ENCODE measurements around the gene MAGI1.
"Not testable (repeated sequence)": the region's sequence is repeated elsewhere in the genome, so short reads cannot be mapped to it uniquely, and the experiment has no call there.

The MAGI1 gene

GRCh38 chr3:65650247-65650646 is 388.5 kb downstream of the MAGI1 start:
- no peak for DNase-seq

DNA sequence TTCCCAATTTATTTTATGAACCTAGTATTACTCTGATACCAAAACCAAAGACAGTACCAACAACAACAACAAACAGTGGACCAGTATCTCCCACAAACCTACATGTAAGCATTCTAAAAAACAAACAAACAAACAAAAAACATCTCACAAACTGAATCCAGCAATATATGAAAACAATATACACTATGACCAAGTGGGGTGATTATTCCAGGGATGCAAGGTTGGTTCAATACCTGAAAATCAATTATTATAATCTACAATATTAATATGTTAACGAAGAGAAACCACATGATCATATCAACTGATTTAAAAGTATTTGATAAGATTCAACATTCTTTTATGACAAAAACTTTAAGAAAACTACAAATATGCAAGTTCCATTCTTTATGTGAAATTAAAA is 391.3 kb downstream of the MAGI1 start:
- DNase-seq = no peak

GRCh38 chr3:65642883-65643282 is 395.8 kb downstream of the MAGI1 start:
- no peak for DNase-seq

DNA sequence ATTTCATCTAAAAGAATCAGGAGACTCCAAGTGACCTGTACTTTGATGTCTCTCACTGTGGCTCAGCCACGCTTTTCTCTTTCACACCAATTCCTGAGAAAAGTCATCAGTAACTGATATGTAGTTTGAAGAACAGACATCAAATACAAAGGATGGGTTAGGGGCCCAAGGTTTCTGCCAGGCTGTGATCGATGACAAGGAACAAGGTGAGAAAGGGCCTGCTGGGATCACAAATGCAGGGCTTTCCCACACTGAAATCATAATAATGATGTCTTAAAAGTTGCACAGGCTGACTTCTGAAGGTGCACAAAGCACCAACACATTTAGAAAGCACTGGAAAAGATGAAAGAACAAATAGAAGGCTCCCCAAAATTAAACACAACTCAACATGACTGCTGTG is 396.9 kb downstream of the MAGI1 start:
- DNase-seq = no peak

DNA sequence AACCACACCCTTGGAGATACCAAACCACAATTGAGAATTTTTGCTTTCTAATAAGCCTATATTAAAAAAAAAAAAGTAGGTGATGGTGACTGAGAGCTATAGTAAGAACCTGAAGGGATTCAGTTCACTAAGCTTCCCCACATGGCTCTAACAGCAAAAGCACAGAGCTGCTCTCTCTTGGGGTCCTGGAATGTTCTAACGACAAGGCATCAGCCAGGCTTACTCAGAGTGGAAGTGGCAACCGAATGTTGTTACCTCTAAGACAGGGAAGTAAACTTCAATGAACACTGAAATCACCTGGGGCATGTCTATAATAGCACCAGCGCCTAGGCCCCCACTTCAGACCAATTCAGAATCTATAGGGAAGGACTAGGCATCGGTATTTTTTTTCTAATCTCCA is 397.7 kb downstream of the MAGI1 start:
- no peak for DNase-seq

GRCh38 chr3:65639444-65639843 is 399.3 kb downstream of the MAGI1 start:
- no peak for DNase-seq

- no peak for DNase-seq
Measured at GRCh38 chr3:65638301-65638700, 400.4 kb downstream of the MAGI1 start.

DNA sequence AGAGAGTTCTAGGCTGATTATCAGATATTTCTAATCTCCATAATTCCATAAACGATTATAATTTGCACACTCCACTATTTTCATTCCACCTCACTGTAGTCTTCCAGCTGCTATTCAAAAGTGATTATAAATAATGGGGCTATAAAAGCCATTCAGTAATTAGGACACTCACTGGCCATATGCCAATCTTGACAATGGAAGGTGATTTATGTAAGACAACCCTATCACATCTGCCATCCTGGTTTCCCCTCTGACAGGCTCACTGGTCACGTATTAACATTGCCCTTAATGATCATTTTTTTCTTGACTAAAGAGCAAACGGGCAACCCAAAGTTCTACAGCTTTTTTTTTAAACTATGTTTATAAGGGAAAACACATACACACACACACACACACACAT is 402.4 kb downstream of the MAGI1 start:
- DNase-seq = no peak

DNA sequence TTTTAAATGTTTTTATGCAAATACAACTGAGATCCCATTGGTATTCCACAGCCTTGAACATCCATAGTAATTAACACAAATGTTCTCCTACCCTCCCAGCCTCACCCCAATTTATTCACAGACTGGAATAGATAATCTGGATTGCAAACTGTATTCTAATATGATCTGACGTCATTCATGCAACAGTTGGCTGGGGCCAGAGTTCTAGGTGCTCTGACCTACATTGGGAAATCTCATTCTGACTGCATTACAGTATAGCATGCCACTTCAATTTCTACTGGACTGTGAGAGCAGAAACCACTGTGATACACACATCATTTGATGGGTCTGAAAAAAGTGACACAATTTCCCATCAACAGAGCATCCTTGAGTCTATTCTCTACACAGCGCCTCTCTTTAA is 403.1 kb downstream of the MAGI1 start:
- no peak for DNase-seq

DNA sequence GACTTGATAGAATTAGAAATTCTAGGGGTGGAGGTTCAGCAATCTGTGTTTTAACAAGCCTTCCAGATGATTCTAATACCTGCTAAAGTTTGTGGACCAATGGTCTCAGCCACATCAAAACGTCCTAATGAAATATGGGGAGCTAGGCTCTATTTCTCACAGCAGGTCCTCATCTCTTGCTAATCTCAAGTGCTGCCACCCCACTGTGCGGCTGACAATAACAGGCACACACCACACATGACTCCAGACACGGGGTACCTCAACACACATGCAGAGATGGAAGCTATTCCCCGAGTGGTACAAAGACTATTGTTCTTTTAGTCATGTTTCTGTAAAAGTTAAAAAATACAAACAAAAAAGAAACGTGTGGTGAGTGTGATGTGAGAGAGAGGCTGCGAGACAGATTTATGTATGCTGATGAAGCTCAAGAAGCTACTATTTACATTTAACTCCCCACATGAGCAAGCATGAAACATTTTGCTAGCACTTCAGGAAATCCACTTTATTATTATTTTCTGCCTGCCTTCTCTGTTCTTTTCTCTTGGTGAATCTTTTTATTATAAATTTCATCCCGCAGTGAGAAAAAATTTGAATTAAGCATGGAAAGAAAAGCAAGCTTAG is 405.6 kb downstream of the MAGI1 start:
- DNase-seq = no peak

GRCh38 chr3:65632414-65632813 is 406.3 kb downstream of the MAGI1 start:
- DNase-seq = no peak

DNA sequence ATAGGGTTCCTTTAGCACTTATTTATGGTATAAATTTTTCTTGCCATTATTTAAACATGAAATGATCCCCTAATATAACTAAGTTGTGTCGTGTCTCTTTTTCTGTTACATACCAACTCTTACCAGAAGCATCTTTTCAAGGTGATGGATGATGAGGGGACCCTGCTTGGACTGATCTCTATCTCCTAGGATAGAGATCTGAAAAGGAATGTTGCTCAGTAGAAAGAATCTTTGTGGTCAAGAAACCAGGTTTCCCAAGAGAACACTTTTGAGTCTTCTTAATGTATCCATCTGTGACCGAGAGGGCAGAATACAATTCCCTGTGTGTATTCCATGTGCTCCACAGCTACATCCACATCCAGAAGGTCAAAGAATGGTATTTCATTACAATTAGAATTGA is 409.7 kb downstream of the MAGI1 start:
- DNase-seq = no peak

DNA sequence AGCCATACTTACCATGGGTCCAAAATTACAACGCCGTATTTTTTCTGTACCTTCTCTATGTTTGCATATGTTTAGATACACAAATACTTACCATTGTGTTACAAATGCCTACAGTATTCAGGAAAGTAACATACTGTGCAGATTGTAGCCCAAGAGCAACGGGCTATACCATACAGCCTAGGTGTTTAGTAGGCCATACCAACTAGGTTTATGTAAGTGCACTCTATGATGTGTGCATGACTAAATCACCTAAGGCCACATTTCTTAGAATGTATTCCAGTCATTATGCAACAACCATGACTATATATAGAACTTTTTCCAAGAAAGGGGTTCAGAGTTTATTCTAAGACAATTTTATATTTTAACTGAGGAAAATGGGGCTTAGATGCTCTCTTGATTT is 411.7 kb downstream of the MAGI1 start:
- DNase-seq = no peak

- DNase-seq = no peak
Measured at GRCh38 chr3:65625305-65625704, 413.4 kb downstream of the MAGI1 start.

GRCh38 chr3:65623362-65623761 is 415.4 kb downstream of the MAGI1 start:
- no peak for DNase-seq

DNA sequence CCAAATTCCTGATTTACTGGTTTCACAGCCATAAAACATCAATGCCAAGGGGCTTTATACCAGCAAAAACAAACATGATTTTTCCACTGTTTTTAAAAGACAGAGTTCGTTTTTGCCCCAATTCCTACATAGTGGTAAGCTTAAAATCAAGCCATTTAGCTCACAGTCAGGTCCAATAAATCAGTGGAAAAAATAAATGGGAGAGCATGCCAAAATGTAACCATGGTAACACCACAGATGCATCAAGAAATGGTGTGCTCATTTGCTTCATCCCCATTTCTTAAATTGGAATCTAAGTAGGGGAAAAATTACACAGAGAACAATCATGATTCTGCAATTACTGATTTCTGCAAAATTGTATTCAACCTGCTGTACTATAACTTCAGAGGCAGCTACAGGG is 418.8 kb downstream of the MAGI1 start:
- DNase-seq = no peak

GRCh38 chr3:65619451-65619881 is 419.3 kb downstream of the MAGI1 start:
- DNase-seq = no peak

- no peak for DNase-seq
Measured at GRCh38 chr3:65618599-65618998, 420.1 kb downstream of the MAGI1 start.

GRCh38 chr3:65617787-65618186 is 420.9 kb downstream of the MAGI1 start:
- no peak for DNase-seq

- DNase-seq = no peak
Measured at GRCh38 chr3:65617209-65617608, 421.5 kb downstream of the MAGI1 start.

DNA sequence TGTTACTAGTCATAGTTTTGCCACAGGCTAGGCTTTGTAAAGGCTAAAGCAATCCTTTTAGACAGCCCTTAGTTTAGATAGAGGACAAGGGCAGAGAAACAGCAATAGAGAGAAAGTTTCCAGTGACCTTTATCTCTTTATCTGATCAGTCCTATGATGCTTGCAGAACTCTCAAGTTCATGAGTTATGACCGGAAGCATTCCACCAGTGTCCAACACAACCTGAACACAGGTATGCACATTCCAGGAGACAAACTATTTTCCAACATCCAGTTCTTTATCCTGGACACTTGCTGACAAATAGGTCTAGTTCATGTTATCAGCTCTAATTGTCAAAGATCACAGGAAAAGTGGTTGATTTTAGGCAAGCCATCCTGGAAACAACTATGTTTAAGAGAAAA is 422.2 kb downstream of the MAGI1 start:
- DNase-seq = no peak

GRCh38 chr3:65615329-65615728 is 423.4 kb downstream of the MAGI1 start:
- DNase-seq = no peak

DNA sequence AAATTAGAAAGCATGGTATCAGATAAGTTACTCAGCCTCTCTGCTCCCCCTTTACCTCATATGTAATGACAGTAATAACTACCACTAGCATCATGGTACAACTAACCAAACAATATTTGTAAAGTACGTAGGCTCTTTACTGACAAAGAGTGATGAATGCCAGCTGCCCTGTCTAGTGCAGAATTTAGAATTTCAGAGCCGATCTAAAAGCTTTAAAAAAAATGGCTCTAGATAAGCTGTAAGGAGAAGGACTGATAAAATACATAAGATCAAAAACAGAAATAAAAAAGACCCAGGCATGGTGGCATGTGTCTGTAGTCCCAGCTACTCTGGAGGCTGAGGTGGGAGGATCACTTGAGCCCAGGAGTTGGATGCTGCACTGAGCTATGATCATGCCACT is 424.1 kb downstream of the MAGI1 start:
- DNase-seq = no peak

- DNase-seq = not testable (repeated sequence)
Measured at GRCh38 chr3:65607965-65608460, 430.7 kb downstream of the MAGI1 start.

DNA sequence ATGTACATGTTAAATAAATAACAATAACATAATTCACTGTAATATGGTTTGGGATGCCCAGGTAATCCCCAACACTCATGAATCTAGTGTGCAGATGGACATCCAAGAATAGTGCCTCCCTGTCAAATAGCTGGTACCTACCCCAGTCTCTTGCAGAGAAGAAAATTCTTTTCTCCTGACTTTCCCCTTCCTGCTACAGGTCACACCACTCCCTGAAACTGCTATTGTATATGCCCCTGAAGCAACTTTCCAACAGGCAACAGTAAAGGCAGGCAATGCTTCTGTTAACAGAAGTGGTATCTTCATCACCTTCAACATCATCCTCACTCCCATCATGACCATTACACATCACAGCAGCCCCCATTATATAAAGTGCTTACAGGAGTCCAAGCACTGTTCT is 431.6 kb downstream of the MAGI1 start:
- no peak for DNase-seq

All from activated T-cell treated with anti-CD3 and anti-CD28 coated beads for 4 hours (primary cell).